Nephron (organoid): Measurements from ENCODE around the gene MYO1D.

Experiments
- H3K27ac Mint-ChIP-seq, 3 experiments: 2 replicates each; pipeline ENCODE4 v1.8.0; 2020; ENCODE audit warnings: mixed read lengths in 3 of 3, mild to moderate bottlenecking in 2 of 3, moderate library complexity in 1 of 3
- H3K27me3 Mint-ChIP-seq: 2 replicates; pipeline ENCODE4 v1.8.0; 2021; ENCODE audit warnings: low read depth, mild to moderate bottlenecking, moderate library complexity, mixed read lengths
- H3K36me3 Mint-ChIP-seq: 2 replicates; pipeline ENCODE4 v1.8.0; 2020; ENCODE audit warnings: low read depth, mixed read lengths
- H3K4me1 Mint-ChIP-seq: 2 replicates; pipeline ENCODE4 v1.8.0; 2020; ENCODE audit warnings: mixed read lengths
- H3K4me3 Mint-ChIP-seq, 3 experiments: 2 replicates each; pipeline ENCODE4 v1.8.0; 2020; ENCODE audit warnings: mild to moderate bottlenecking in 3 of 3, mixed read lengths in 3 of 3, moderate library complexity in 2 of 3
- H3K9me3 Mint-ChIP-seq: 2 replicates; pipeline ENCODE4 v1.8.0; 2020; ENCODE audit warnings: mixed read lengths
- CTCF ChIP-seq, 3 experiments: fragments of 200-600 bp; sonication (generic); IDR thresholded peaks; one replicate each; pipeline ENCODE4 v1.5.0; 2021; ENCODE audit warnings: antibody characterized with exemption in 3 of 3; ENCODE audit not compliant: unreplicated experiment in 3 of 3

The MYO1D gene

GRCh38 chr17:32536736-32537643 is 339.9 kb downstream of the MYO1D start:
- H3K27me3 Mint-ChIP-seq: no peaks in the 10 kb centered on the region
- peaks cover 8% of the 10 kb centered on the region for H3K9me3 Mint-ChIP-seq
- H3K27ac Mint-ChIP-seq: peak overlapping the region in 2 of 3 experiments; percentile 54 to 71
- H3K4me1 Mint-ChIP-seq: peaks cover 27% of the 10 kb centered on the region
- TF ChIP-seq CTCF (IDR thresholded peaks at IDR 0.05; ENCODE audit: unreplicated experiment in 3 of 3): no peak
- peaks cover 9% of the 10 kb centered on the region for H3K36me3 Mint-ChIP-seq
- no peak overlapping the region for H3K4me3 Mint-ChIP-seq

- peaks cover 7% of the 10 kb centered on the region for H3K36me3 Mint-ChIP-seq
- peaks cover 6% of the 10 kb centered on the region for H3K9me3 Mint-ChIP-seq
- peak overlapping the region in 2 of 3 experiments; percentile 5 to 6 for H3K27ac Mint-ChIP-seq
- H3K27me3 Mint-ChIP-seq: no peaks in the 10 kb centered on the region
- H3K4me1 Mint-ChIP-seq: peaks cover 33% of the 10 kb centered on the region
- TF ChIP-seq CTCF (IDR thresholded peaks at IDR 0.05; ENCODE audit: unreplicated experiment in 3 of 3): no peak
- H3K4me3 Mint-ChIP-seq: no peak overlapping the region
Measured at GRCh38 chr17:32533296-32533695, 343.6 kb downstream of the MYO1D start.

- Mint-ChIP-seq H3K27ac (no peak overlapping the region), H3K9me3 (no peaks in the 10 kb centered on the region), H3K4me3 (no peak overlapping the region), H3K4me1 (peaks cover 39% of the 10 kb centered on the region), H3K36me3 (peaks cover 4% of the 10 kb centered on the region), H3K27me3 (no peaks in the 10 kb centered on the region)
- TF ChIP-seq CTCF (IDR thresholded peaks at IDR 0.05; ENCODE audit: unreplicated experiment in 3 of 3): no peak
Measured at GRCh38 chr17:32529604-32530003, 347.3 kb downstream of the MYO1D start.

- Mint-ChIP-seq H3K4me3 (no peak overlapping the region), H3K9me3 (no peaks in the 10 kb centered on the region)
Measured at GRCh38 chr17:32528825-32529224, 348.1 kb downstream of the MYO1D start.

GRCh38 chr17:32527146-32527545 is 349.8 kb downstream of the MYO1D start:
- no peak overlapping the region for H3K27ac Mint-ChIP-seq
- TF ChIP-seq CTCF (IDR thresholded peaks at IDR 0.05; ENCODE audit: unreplicated experiment in 3 of 3): no peak
- H3K4me1 Mint-ChIP-seq: peaks cover 29% of the 10 kb centered on the region
- H3K36me3 Mint-ChIP-seq: peaks cover 4% of the 10 kb centered on the region
- H3K27me3 Mint-ChIP-seq: no peaks in the 10 kb centered on the region
- H3K9me3 Mint-ChIP-seq: no peaks in the 10 kb centered on the region
- H3K4me3 Mint-ChIP-seq: no peak overlapping the region

More at GRCh38 chr17:32528825-32529224, 348.1 kb downstream of the MYO1D start:
- TF ChIP-seq CTCF (IDR thresholded peaks at IDR 0.05; ENCODE audit: unreplicated experiment in 3 of 3): no peak
- Mint-ChIP-seq H3K36me3 (peaks cover 4% of the 10 kb centered on the region), H3K27ac (no peak overlapping the region), H3K4me1 (peaks cover 34% of the 10 kb centered on the region), H3K27me3 (no peaks in the 10 kb centered on the region)
